Ishikawa (cell line): ENCODE data around the gene OR6J1.

Source experiments
- EP300 ChIP-seq: IDR thresholded peaks from 2 replicates; pipeline ENCODE4 v1.6.1; 2012; ENCODE audit warnings: borderline replicate concordance
- MAX ChIP-seq: IDR thresholded peaks from 2 replicates; pipeline ENCODE4 v1.6.1; 2012
- RAD21 ChIP-seq: IDR thresholded peaks from 2 replicates; pipeline ENCODE4 v1.6.1; 2012; ENCODE audit warnings: low read depth
- REST ChIP-seq: IDR thresholded peaks from 2 replicates; pipeline ENCODE4 v1.6.1; 2012; ENCODE audit warnings: low read depth, mild to moderate bottlenecking

- TF ChIP-seq EP300 (no peak), RAD21 (no peak), MAX (no peak), REST (no peak)
These were observed 24.7 kb upstream of the OR6J1 start for GRCh38 chr14:22668863-22669262.
